Measurements from ENCODE around the gene RNF214.

GRCh38 chr11:117315285-117316196, 83.1 kb downstream of the RNF214 start:
- TF ChIP-seq POLR2A (IDR thresholded peaks at IDR 0.05) (no peak), CTCF (IDR thresholded peaks at IDR 0.05) (no peak)
